Subcutaneous adipose tissue (tissue), 4 donors: ENCODE data around the gene STIM1. TPM values are rescaled to one million over a fixed set of nuclear protein-coding genes. Genes with fewer than 3 reads are reported as not detected.

Source experiments
- CTCF ChIP-seq: fragments of 450-650 bp; IDR thresholded peaks from one replicate; pipeline ENCODE4 v1.5.1; 2016; ENCODE audit warnings: low read depth, mild to moderate bottlenecking, control low read depth, antibody characterized with exemption, moderate library complexity
- total RNA-seq, 4 donors: library from RNA; depleted of rRNA; stranded (reverse); fragments of >200 nt; gene quantifications; one replicate each; pipeline ENCODE4 v1.1.0, GENCODE V29; 2016

The STIM1 gene
- total RNA-seq, 4 donors from 2014 or later: 39.5 to 64.8 (median 43.3) TPM

- no peak for TF ChIP-seq CTCF
Observed at GRCh38 chr11:3934658-3935057, 79.2 kb downstream of the STIM1 start.

DNA sequence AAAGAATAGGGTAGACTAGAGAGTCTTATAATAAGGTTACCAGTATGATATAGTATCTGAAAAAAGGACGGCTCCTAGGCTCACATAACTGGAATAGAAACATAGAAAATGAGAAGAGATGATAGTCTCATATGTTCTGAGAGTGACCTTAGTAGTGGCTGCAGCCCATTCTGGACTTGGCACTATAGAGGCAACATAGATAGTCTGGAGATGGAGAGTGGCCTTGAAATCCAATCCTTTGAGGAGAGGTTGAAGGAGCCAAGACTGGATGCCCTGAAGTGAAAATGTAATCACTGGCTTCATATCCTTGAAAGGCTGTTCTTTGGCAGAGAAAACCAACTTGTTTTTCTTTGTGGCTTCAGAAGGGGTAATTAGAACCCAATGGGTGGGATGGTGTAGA is 81.1 kb downstream of the STIM1 start:
- no peak for TF ChIP-seq CTCF

GRCh38 chr11:3939211-3939610 is 83.7 kb downstream of the STIM1 start:
- TF ChIP-seq CTCF: no peak

- TF ChIP-seq CTCF: no peak
Observed at GRCh38 chr11:3939651-3940190, 84.3 kb downstream of the STIM1 start.

- TF ChIP-seq CTCF: no peak
Observed at GRCh38 chr11:3942160-3942955, 86.9 kb downstream of the STIM1 start.

- TF ChIP-seq CTCF: no peak
Observed at GRCh38 chr11:3942956-3943497, 87.6 kb downstream of the STIM1 start.

DNA sequence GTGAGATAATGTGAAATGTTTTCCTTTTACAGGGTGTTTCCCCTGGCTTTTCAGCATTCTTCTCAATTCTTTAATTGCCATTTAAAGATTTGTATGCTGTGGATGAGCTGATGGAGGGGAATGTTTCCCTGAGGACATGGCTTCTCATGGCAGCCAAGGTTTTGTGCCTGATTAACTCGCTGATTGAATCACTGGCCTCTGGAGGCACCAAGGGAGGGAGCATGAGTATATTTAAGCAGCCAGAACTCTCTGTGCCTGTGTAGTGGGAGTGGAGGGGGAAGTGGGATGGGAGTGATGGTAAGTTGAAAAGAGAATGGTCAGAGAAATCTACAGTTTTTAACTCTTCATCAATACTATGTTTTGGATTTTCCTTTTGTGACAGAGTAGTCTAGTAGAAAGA is 88.7 kb downstream of the STIM1 start:
- TF ChIP-seq CTCF: no peak
